Naive thymus-derived CD4-positive, alpha-beta T cell (primary cell): ENCODE results near the gene SORCS2. TPM values are rescaled to one million over a fixed set of nuclear protein-coding genes. Genes with fewer than 3 reads are reported as not detected.
A peak's percentile ranks its signal among the peaks of the same experiment; 100 is the strongest.

Experiments
- ATAC-seq: fragments of 150-1000 bp; cut with Tn5 transposase; 2 replicates; pipeline ENCODE4 v1.10.0; 2021; ENCODE audit warnings: mild to moderate bottlenecking, moderate library complexity
- CTCF ChIA-PET: fragments of 350-600 bp; sonication (Branson Sonifier 250); formaldehyde crosslinking; loops from one replicate; lab custom pipeline; 2021; ENCODE audit warnings: antibody characterized with exemption; lab: Charles Lee
- POLR2A ChIA-PET: fragments of 350-600 bp; sonication (Branson Sonifier 250); formaldehyde crosslinking; loops from one replicate; lab custom pipeline; 2021; ENCODE audit warnings: antibody characterized with exemption, inconsistent platforms; lab: Charles Lee
- DNase-seq, 9 donors: peaks; one replicate each; pipeline versions ENCODE4 v3.0.0 to v3.0.0-alpha.2; 2020 to 2022; ENCODE audit warnings: mixed read lengths in 1 of 9
- H3K27ac ChIP-seq: one replicate; pipeline ENCODE4 v1.7.0; 2013; ENCODE audit warnings: mild to moderate bottlenecking, low read depth, low read length, moderate library complexity
- H3K27me3 ChIP-seq, 2 donors: one replicate each; pipeline ENCODE4 v1.7.0; 2013; ENCODE audit warnings: low read length in 2 of 2, mild to moderate bottlenecking in 2 of 2, moderate library complexity in 2 of 2; ENCODE audit not compliant: control insufficient read depth in 2 of 2, insufficient read depth in 2 of 2
- H3K36me3 ChIP-seq, 3 experiments: 1 replicate in 2 of 3; 2 replicates in 1 of 3; pipeline ENCODE4 v1.7.0; 2013; ENCODE audit warnings: low read length in 3 of 3, mild to moderate bottlenecking in 3 of 3, moderate library complexity in 1 of 3; ENCODE audit not compliant: insufficient read depth in 3 of 3, control insufficient read depth in 2 of 3
- H3K4me1 ChIP-seq, 2 donors: one replicate each; pipeline ENCODE4 v1.7.0; 2013; ENCODE audit warnings: low read length in 2 of 2, mild to moderate bottlenecking in 2 of 2, moderate library complexity in 1 of 2; ENCODE audit not compliant: control insufficient read depth in 2 of 2, insufficient read depth in 2 of 2
- H3K4me3 ChIP-seq: 2 replicates; pipeline ENCODE4 v1.7.0; 2013; ENCODE audit warnings: mild to moderate bottlenecking, low read length
- H3K9me3 ChIP-seq, 3 experiments: 1 replicate in 2 of 3; 2 replicates in 1 of 3; pipeline ENCODE4 v1.7.0; 2013; ENCODE audit warnings: low read length in 3 of 3; ENCODE audit not compliant: control insufficient read depth in 2 of 3
- H3K27ac Mint-ChIP-seq, 9 donors: one replicate each; pipeline ENCODE4 v1.8.0; 2020 to 2022; ENCODE audit warnings: mixed read lengths in 9 of 9, mild to moderate bottlenecking in 8 of 9, moderate library complexity in 5 of 9, inconsistent platforms in 2 of 9
- H3K27me3 Mint-ChIP-seq, 5 donors: one replicate each; pipeline ENCODE4 v1.8.0; 2021 to 2022; ENCODE audit warnings: mixed read lengths in 5 of 5, mild to moderate bottlenecking in 1 of 5
- H3K36me3 Mint-ChIP-seq, 5 donors: one replicate each; pipeline ENCODE4 v1.8.0; 2020 to 2022; ENCODE audit warnings: mixed read lengths in 5 of 5, mild to moderate bottlenecking in 3 of 5, inconsistent platforms in 1 of 5
- H3K4me1 Mint-ChIP-seq, 7 donors: one replicate each; pipeline ENCODE4 v1.8.0; 2020 to 2022; ENCODE audit warnings: mixed read lengths in 7 of 7, mild to moderate bottlenecking in 3 of 7, inconsistent platforms in 1 of 7
- H3K4me3 Mint-ChIP-seq, 10 donors: one replicate each; pipeline ENCODE4 v1.8.0; 2020 to 2022; ENCODE audit warnings: mild to moderate bottlenecking in 10 of 10, mixed read lengths in 10 of 10, moderate library complexity in 6 of 10, inconsistent platforms in 2 of 10
- H3K9me3 Mint-ChIP-seq, 11 donors: one replicate each; pipeline ENCODE4 v1.8.0; 2020 to 2022; ENCODE audit warnings: mixed read lengths in 11 of 11, mild to moderate bottlenecking in 4 of 11, inconsistent platforms in 1 of 11, moderate library complexity in 1 of 11
- intact Hi-C, 2 donors: fragments of 100-400 bp; cut with micrococcal nuclease; formaldehyde crosslinking; loops; one replicate each; pipeline ENCODE4 v1.15.1; 2023
- polyA plus RNA-seq, 2 donors: library from polyadenylated mRNA; unstranded; fragments of 300-500 nt; fragmentation: Illumina TruSeq; gene quantifications; one replicate each; pipeline ENCODE4 v1.2.3, GENCODE V29; 2021
- total RNA-seq, 6 experiments: library from RNA in 5 of 6; stranded (reverse) in 5 of 6; gene quantifications; 1 replicate in 5 of 6; 2 replicates in 1 of 6; pipeline ENCODE4 v1.2.3 and lab custom pipeline; 2021 to 2026

Gene SORCS2
- total and polyA plus RNA-seq, 7 experiments from 2014 or later, result 0.10 TPM; not detected in 6

GRCh38 chr4:7655511-7656243 is 463.3 kb downstream of the SORCS2 start:
- Histone ChIP-seq H3K4me1 (peaks cover 0 to 20% of the 10 kb centered on the region in 2 donors), H3K27ac (no peak overlapping the region), H3K27me3 (no peaks in the 10 kb centered on the region), H3K4me3 (no peak overlapping the region), H3K9me3 (no peaks in the 10 kb centered on the region), H3K36me3 (no peaks in the 10 kb centered on the region)
- Mint-ChIP-seq H3K27me3 (peaks cover 0 to 34% (median 5%) of the 10 kb centered on the region in 5 donors), H3K36me3 (peaks cover 0 to 5% (median 0%) of the 10 kb centered on the region in 5 donors), H3K9me3 (no peaks in the 10 kb centered on the region), H3K4me3 (peak overlapping the region in 1 of 10 donors; percentile 36), H3K4me1 (peaks cover 0 to 15% (median 0%) of the 10 kb centered on the region in 7 donors), H3K27ac (no peak overlapping the region)
- intact Hi-C loops, result no loop called here
- CTCF ChIA-PET, result no interaction called here
- DNase-seq (no peak), ATAC-seq (no peak)
- POLR2A ChIA-PET, result no interaction called here

GRCh38 chr4:7656244-7656800 is 464.0 kb downstream of the SORCS2 start:
- no peaks in the 10 kb centered on the region for H3K27me3 ChIP-seq
- peaks cover 0 to 27% (median 5%) of the 10 kb centered on the region in 5 donors for H3K27me3 Mint-ChIP-seq
- ChIA-PET CTCF (no interaction called here), POLR2A (no interaction called here)
- peaks cover 0 to 20% of the 10 kb centered on the region in 2 donors for H3K4me1 ChIP-seq
- peaks cover 0 to 10% (median 0%) of the 10 kb centered on the region in 7 donors for H3K4me1 Mint-ChIP-seq
- H3K9me3 Mint-ChIP-seq, result peaks cover 0 to 1% (median 0%) of the 10 kb centered on the region in 11 donors
- intact Hi-C loops, result no loop called here
- H3K36me3 ChIP-seq, result no peaks in the 10 kb centered on the region
- no peak overlapping the region for H3K27ac ChIP-seq
- ATAC-seq, result no peak
- H3K4me3 ChIP-seq, result no peak overlapping the region
- H3K27ac Mint-ChIP-seq, result no peak overlapping the region
- H3K4me3 Mint-ChIP-seq, result no peak overlapping the region
- no peak for DNase-seq
- H3K36me3 Mint-ChIP-seq, result no peaks in the 10 kb centered on the region
- H3K9me3 ChIP-seq, result no peaks in the 10 kb centered on the region

- H3K27ac ChIP-seq, result no peak overlapping the region
- ATAC-seq, result no peak
- no peak for DNase-seq
- ChIA-PET POLR2A (no interaction called here), CTCF (interaction anchor here (0.6 kb wide), 1 partner anchor 522 kb away, joined by 4 read pairs; no protein-coding TSS in a partner anchor)
- Mint-ChIP-seq H3K36me3 (no peaks in the 10 kb centered on the region), H3K27me3 (peaks cover 0 to 24% (median 5%) of the 10 kb centered on the region in 5 donors), H3K9me3 (peaks cover 0 to 1% (median 0%) of the 10 kb centered on the region in 11 donors), H3K27ac (no peak overlapping the region), H3K4me3 (no peak overlapping the region), H3K4me1 (peaks cover 0 to 6% (median 0%) of the 10 kb centered on the region in 7 donors)
- no peaks in the 10 kb centered on the region for H3K27me3 ChIP-seq
- H3K4me3 ChIP-seq, result no peak overlapping the region
- intact Hi-C loops, result no loop called here
- no peaks in the 10 kb centered on the region for H3K36me3 ChIP-seq
- peaks cover 0 to 8% of the 10 kb centered on the region in 2 donors for H3K4me1 ChIP-seq
- no peaks in the 10 kb centered on the region for H3K9me3 ChIP-seq
These were observed 465.4 kb downstream of the SORCS2 start for GRCh38 chr4:7657545-7658297.

GRCh38 chr4:7658341-7659204 is 466.2 kb downstream of the SORCS2 start:
- ATAC-seq, result no peak
- ChIA-PET CTCF (interaction anchor here (0.6 kb wide), 1 partner anchor 521 kb away, joined by 4 read pairs; no protein-coding TSS in a partner anchor), POLR2A (no interaction called here)
- H3K4me3 Mint-ChIP-seq, result no peak overlapping the region
- H3K9me3 Mint-ChIP-seq, result peaks cover 0 to 1% (median 0%) of the 10 kb centered on the region in 11 donors
- Histone ChIP-seq H3K27ac (no peak overlapping the region), H3K4me1 (no peaks in the 10 kb centered on the region), H3K27me3 (no peaks in the 10 kb centered on the region), H3K4me3 (no peak overlapping the region), H3K36me3 (no peaks in the 10 kb centered on the region), H3K9me3 (no peaks in the 10 kb centered on the region)
- no peak for DNase-seq
- intact Hi-C loops, result no loop called here
- no peaks in the 10 kb centered on the region for H3K36me3 Mint-ChIP-seq
- peaks cover 0 to 20% (median 5%) of the 10 kb centered on the region in 5 donors for H3K27me3 Mint-ChIP-seq
- H3K27ac Mint-ChIP-seq, result no peak overlapping the region
- peaks cover 0 to 4% (median 0%) of the 10 kb centered on the region in 7 donors for H3K4me1 Mint-ChIP-seq

- intact Hi-C loops, result no loop called here
- no peaks in the 10 kb centered on the region for H3K4me1 ChIP-seq
- no peak overlapping the region for H3K27ac ChIP-seq
- peaks cover 0 to 4% (median 0%) of the 10 kb centered on the region in 7 donors for H3K4me1 Mint-ChIP-seq
- H3K27me3 Mint-ChIP-seq, result peaks cover 0 to 10% (median 4%) of the 10 kb centered on the region in 5 donors
- no peak overlapping the region for H3K27ac Mint-ChIP-seq
- no peaks in the 10 kb centered on the region for H3K9me3 ChIP-seq
- H3K36me3 ChIP-seq, result no peaks in the 10 kb centered on the region
- no peak for ATAC-seq
- H3K36me3 Mint-ChIP-seq, result no peaks in the 10 kb centered on the region
- H3K9me3 Mint-ChIP-seq, result peaks cover 0 to 1% (median 0%) of the 10 kb centered on the region in 11 donors
- ChIA-PET POLR2A (no interaction called here), CTCF (no interaction called here)
- H3K27me3 ChIP-seq, result no peaks in the 10 kb centered on the region
- no peak overlapping the region for H3K4me3 Mint-ChIP-seq
- no peak overlapping the region for H3K4me3 ChIP-seq
- no peak for DNase-seq
These were observed 467.3 kb downstream of the SORCS2 start for GRCh38 chr4:7659429-7660175.
